IPS-NIHi7 (cell line): Measurements from ENCODE around the gene EXD3.
A peak's percentile ranks its signal among the peaks of the same experiment; 100 is the strongest.
"Not testable (repeated sequence)": the region's sequence is repeated elsewhere in the genome, so short reads cannot be mapped to it uniquely, and the experiment has no call there.

Experiments used
- DNase-seq: peaks from one replicate; pipeline ENCODE4 v3.0.0; 2012; ENCODE audit warnings: mixed read lengths; ENCODE audit errors: extremely low spot score

Gene EXD3, protein sequence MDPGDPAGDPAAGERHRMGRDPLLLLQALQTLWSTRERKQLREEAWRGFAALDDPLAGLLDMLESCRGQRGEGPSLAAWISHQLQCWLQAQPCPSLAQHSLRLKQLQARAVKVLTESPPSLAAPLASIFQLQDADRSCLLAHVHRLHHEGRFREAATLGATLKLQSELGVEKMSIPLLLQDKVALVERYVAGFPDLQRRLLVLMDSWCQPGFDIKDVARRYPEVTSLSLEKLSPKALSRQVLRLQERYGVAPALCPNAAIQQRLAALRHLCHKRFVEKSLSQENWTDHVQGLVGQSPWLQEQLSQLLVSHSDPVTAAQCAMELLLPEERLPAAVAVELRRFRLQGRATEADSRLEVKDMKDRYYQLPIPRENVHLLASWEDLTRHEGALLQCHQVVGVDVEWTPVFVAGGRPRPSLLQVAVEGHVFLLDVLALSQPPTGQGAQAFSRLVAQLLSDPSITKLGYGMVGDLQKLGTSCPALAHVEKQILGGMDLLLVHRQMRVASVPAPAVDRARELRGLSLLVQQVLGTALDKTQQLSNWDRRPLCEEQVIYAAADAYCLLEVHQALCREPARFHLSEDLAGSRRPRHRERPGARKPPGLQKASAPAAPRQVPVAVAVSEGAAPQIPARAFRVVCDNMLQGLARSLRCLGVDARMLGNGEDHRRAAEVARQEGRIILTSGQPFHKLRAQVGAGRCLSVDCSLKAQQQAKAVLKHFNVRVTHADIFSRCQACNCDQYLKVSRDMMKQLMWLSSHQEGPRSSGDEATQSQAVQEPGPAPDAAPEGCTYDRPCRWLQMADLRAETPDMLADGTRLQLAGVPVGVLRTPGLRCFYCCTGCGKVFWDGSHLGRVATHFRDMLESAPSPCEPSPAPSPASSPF

DNA sequence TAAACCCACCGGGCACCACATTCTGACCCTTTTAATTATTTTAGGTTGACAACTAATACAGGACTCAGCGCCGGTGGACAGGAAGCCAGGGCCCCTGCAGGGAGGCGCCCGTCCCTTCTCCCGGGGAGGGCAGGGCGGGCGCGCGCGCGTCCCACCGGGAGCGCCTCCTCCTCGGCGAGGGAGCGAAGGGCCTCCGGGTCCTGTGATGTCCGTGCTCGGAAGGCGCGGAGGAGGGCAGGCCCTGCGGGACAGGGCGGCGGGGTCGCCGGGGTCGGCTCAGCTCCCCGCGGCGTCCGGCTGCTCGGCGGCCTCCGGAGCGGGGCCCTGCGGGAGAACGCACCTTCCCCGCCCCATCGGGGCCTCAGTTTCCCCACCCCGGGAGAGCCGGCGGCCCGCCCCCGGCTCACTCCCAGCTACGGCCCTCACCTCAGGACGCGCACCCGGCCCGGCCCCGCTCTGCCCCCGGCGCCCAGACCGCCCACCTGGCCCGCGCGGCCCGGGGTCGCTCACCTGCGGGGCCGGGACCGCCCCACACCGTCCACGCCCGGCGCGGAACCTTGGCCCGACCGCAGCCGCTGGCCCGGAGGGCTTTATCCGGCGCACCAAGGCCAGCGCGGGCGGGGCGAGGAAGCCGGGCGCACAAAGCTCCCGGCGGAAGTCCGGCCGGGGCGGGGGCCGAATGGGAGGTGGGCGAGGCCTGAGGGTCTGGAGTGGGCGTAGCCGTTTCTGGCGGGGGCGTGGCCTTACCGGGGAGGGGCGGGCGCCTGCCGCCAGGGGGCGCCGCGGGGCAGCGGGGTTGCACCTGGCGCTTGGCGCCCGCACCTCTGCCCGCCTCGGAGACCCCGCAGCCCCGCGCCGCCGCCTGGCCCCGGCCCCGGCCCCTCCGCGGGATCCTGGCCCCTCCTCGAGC, at the start of gene EXD3, which contains the start of gene NOXA1:
Gene EXD3 (minus strand): TSS at position 559 of the 910 bp plus-strand sequence. CDS start 27,805 bp downstream, outside the sequence.
Gene NOXA1 (plus strand): TSS at position 790 of the 910 bp plus-strand sequence. CDS start 137 bp downstream, outside the sequence.
- DNase-seq, result peak; percentile 98

DNA sequence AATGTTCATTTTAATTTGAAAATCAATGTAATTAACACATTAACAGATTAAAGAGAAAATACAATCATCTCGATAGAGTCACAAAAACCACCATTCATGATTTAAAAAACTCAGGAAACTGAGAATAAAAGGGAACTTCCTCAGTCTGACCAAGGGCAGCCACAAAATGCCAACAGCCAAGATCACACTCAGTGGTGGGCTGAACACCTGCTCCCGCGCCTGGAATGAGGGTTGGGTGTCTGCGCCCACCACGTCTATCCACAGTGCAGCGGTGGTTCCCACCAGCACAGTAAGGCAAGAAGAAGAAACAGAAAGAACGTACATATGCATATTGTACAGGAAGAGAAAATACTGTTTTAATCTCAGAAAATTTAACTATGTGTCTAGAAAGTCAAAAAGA, 47.8 kb upstream of the EXD3 start:
- no peak for DNase-seq

DNA sequence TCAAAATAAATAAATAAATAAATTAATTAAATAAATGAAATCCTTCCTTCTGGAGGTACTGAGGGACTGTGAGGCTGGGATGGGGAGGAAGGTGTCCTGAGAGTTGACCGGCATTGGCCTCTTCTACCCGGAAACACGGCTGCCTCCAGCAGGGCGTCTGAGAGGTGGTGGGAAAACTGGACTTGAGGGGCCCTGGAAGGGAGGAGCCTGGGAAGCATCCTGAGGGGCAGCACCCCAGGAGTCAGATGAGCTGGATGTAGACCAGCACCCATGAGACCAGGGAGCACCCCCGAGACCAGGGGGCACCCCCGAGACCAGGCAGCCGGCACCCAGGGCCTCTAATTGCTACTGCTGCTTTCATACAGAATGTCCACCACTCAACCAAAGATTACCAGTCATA, 44.9 kb upstream of the EXD3 start:
- DNase-seq, result no peak

DNA sequence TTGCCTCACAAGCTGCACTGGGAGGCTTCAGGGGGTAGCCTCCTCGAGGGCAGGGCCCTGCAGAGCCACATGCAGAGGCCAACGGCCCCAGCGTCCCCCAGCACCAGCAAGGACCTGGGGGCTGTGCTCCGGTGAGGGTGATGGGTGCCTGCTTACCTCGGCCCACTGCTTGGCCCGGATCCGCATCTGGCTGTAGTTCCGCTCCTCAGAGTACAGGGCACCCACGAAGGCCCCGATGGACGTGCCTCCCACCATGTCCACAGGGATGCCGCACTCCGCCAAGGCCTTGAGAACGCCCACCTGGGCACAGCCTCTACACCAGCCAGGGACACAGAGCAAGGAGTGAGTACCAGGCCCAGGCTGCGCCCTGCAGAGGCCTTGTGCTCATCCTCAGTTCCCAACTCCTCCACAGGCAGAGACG, 44.2 kb upstream of the EXD3 start:
- DNase-seq, result no peak

DNA sequence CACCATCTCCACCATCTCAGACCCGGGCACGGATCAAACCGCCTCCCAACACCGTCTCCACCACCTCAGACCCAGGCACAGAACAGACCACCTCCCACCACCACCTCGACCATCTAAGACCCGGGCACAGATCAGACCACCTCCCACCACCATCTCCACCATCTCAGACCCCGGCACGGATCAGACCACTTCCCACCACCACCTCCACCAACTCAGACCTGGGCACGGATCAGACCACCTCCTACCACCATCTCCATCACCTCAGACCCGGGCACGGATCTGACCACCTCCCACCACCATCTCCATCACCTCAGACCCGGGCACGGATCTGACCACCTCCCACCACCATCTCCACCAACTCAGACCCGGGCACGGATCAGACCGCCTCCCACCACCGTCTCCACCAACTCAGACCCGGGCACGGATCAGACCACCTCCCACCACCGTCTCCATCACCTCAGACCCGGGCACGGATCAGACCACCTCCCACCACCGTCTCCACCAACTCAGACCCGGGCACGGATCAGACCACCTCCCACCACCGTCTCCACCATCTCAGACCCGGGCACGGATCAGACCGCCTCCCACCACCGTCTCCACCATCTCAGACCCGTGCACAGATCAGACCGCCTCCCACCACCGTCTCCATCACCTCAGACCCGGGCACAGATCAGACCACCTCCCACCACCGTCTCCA, 43.6 kb upstream of the EXD3 start:
- not testable (repeated sequence) for DNase-seq

DNA sequence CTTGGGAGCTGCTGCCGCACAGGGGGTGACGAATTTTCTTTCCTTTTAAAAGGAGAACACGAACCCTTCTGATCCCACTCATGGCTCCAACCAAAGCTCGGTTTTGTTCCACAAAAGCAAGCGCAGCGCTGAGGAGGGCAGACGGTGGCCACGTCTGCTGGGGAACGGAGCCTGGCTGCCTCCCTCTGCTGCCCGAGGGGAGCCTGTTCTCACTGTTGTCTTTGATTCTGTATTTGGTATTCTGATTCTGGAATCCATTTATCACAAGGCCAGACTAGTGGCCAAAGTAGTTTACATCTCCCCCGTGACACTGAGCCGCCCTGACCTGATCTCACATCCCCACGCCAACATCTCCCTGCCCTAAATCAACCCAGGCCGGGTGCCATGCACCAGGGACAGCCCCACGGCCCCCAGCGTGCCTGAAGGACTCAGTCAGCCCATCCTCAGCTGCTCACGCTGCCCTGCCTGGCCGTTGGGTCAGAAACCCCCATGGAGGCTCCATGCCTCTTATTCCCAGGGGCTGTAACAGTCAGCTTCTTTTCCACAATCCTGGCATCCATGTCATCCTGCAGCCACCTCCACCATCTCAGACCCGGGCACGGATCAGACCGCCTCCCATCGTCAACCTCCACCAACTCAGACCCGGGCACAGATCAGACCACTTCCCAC, 42.9 kb upstream of the EXD3 start:
- DNase-seq, result no peak

DNA sequence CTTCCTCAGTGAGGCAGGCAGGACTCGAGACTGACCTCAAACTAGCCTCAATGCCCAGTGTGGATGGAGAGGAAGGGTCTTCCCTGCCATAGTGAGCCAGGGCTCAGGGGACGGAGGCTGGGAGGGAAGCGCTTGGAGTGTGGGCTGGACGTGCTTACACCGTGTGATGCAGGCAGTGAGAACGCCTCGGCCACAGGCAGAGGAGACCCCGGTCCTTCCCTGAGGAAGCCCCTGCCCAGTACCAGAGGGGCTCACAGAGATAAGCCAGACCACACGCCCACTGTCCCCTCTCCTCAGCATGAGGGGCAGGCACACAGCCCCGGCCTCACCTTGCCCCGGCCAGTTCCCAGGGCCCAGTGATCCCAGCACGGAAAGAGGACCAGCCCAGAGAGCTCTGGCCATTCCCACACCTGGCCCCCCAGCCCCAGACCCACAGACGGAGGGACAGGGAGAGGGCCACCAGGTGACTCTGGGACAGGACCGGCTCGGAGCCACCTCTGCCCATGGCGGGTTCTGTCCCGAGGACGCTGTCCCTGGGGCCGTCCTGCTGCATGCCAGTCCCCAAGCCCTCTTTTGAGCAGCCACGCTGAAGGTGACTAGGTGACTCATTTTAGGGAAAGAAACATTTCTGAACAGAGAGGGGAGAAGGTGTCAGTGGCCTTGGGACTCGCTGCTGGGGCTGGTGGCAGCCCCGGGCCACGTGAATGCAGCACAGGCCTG, 42.2 kb upstream of the EXD3 start:
- no peak for DNase-seq

DNA sequence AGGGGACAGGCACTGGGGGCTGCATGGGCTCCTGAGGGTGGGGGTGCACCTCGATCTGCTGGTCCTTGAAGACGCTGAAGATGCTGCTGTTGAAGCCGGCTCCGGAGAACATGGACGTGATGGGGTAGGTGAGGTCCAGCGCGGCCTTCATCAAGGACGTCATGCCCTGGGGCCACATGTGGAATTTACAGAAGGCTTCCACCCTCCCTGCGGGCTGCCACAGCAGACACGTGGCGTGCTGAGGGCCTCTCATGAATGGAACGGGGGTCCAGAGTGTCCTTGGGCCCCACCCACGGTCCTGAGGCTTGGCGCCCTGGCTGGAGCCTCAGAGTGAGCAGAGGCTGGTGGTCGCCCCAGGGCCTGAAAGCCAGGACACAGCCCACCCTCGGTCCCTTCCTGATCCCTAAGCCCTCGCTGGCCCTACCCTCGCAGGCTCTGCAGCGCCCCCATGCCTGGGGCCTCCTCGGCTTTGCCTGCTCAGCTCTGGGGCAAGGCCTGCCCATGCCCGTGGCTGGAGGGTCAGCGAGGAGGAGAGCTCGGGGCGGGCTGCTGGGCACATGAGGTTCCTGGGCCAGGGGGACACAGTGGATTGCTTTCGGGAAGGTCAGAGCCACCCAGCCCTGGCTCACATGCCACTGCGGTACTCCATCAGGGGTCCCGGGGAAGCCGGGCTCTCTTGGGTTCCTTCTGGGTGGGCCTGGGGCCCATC, 41.5 kb upstream of the EXD3 start:
- no peak for DNase-seq

DNA sequence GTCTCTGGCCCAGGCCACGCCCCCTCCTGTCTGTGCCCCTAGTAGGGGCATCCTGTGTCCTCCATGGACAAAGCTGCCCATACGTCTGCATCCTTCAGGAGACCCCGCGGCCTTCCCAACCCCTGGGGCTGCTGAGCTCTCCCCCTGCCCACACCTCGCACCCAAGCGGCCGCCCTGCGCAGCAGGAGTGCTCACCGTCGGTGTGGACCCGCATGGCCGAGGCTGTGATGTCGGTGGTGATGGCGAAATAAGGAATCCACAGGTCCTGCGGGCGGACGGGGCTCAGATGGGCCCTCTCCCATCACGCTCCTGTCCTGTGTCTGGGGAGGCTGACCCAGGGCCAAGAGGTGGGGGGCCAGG, 40.9 kb upstream of the EXD3 start:
- no peak for DNase-seq

DNA sequence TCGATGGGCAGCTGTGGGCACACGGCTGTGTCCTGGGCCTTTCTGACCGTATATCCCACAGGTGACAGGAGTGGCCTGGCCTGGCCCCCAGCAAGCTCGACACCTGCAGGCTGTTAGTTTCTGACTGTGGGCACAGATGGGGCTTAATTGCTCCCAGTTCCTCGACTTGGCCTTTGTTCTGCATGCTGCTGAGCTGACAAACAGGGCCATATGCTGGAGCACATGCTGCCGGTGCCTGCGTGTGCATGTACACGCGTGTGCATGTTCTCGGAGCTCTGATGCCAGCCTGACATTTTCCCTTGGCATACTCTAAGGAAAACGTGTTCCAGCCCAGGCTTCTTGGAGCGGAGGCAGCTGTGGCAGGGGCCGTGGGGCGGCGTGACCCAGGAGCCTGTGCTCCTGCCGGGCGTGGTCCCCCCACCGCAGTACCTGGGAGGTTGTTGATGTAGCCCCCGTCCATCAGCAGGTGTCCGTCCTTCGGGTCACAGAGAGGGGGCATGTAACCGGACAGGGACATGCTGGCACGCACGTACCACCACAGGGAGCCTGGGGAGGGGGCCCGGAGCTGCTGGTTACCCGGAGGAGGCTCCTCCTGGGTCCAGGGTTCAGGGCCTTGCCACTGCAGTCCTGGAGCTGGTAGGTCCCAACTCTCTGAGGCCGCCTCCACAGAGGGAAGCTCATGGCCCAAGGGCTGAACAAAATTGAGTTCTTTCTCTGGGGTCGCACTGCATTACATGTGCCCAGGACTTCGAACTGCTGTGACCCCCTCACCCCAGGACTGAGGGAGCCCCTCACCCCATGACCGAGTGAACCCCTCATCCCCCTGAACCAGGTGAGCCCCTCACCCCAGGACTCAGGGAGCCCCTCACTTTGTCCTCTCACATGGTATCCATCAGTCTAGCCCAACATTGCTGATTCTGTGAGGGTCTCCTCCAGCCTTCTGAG, 40.3 kb upstream of the EXD3 start:
- DNase-seq, result no peak

DNA sequence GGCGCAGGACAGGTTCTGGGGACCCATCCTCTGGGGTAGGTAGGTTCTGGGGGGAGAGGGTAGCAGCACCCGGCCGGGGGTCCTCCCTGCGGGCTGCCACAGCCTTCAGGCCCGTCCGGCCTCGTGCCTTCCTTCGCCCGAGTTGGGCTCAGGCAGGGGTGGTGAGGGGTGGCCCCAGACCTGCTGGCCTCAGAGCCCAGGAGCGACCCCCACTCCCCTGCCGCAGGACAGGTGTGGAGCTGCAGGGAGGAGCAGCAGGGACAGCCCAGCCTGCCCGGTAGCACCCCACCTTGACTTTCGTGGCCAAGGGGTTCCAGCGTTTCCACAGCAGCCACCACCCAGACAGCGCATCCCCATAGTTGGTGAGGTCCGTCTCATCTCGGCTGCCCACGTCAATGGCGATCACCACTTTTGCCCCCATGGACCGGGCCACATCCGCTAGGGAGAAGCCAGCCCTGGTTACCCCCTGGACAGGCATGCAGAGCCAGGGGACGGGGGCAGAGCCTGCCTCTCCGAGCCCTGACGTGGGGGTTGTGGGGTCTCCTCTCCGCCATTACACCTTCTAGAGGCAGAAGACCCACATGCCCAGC, 39.5 kb upstream of the EXD3 start:
- no peak for DNase-seq

DNA sequence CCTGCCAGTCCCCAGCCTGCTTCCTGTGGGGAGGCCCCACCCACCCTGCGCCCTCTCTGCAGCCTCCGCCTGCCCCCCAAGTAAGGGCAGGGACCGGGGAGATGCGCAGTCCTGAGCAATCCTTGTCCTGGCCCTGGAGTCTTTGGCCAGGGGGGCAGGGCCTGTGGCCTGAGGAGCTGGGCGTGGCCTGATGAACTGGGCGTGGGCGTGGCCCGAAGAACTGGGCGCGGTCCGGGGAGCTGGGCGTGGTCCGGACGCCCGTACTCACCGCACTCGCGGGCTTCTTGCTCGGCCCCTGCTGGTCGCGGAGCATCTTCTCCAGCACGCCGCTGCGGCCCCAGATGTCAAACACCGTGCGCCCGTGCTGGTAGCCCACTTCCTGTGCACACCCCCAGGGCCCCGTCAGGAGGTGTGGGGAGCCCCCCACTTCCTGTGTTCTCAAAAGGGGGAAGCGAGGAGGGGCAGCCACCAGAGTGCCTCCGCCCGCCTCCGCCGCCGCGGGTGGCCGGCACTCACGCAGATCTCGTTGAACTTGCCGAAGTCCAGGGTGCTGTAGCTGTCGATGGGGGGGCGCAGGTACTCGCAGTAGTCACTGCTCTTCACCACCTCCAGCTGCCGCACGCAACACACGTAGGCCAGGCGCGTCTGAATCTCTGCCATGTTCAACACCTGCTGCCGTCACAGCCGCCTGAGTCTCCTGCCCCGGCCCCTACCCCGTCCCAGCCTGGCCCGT, 38.9 kb upstream of the EXD3 start:
- peak; percentile 96 for DNase-seq

DNA sequence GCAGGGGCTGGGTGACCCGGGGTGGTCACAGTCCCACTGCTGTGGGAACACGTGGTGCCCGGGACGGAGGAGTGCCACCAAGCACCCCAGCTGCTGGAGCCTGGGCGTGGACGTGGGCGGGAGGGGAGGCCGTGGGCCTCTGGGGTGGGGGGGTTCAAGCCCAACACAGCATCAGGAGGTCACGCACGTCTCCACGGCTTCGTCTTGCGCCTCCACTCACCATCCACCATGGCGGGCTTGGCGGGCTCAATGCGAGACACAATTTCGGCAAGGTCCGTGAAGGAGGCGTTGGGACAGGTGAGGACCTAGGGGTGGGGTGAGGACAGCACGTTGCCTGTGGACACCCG, 38.3 kb upstream of the EXD3 start:
- no peak for DNase-seq

DNA sequence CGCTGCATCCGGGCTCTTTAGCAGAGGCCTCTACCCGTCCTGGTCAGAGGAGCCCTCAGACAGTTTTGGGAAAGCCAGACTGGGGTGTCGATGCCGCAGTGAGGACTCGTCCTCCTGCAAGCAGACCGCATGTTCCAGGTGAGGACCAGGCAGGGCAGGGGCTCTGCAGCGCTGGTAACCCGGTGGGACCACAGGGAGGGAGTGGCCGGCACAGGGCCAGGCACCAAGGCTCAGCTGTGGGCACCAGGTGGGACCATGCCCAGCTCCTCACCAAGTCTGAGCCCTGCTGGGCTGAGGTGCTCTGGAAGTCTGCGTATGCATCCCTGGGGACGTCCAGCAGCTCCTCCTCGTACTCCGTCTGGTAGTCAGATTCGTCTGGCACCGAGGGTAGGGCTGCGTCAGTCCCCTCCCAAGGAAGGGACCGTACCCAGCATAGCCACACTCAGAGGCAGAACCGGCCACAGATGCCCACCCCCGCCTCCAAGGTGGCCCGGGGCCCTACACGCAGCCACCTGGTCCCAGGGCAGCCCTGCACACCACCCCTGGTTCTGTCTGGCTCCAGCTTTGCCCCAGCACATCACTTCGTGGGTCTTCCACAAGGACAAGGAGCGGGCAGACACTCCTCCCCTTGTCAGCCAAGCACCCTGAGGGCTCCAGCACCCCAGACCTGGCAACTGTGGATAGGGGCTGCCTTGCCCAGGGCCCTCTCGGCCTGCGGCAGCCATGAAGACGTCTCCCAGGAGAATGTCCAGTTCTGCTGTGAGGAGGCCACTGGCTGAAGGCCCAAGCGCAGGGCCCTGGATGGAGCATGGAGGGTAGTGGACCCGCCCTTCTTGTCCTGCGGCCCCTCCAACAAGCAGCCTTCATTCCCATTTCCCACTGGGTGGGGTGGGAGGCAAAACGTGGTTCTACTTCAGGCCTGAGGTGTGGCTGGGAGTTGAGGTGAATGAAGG, 37.7 kb upstream of the EXD3 start:
- DNase-seq, result no peak

DNA sequence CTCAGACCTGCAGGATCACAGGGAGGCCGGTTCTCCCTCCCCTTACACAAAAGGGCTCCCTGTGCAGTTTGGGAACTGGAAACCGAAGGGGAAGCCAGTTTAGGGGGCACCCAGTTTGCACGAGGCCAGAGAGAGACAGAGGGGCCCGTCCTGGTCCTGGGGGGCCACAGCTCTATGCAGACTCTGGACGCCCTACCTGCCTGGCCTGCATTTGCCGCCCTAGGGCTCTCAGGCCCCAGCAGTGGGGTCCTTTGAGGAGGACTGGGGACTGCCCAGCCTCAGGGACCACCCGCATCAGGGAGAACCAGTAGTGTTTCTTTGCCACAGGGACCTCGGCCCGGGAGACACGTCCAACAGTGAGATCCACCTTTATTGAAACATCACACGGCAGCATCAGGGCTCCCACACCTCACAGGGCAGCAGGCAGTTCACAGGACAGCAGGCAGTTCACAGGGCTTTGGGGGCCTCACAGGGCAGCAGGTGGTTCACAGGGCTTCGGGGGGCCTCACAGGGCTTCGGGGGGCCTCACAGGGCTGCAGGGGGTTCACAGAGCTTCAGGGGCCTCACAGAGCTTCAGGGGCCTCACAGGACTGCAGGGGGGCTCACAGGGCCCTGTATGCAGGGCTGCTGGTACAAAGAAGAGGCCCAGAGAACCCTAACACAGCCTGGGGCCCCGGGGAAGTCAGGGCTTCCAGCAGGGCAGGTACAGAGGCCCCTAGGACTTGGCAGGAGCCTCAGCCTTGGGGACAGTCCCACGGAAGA, 36.8 kb upstream of the EXD3 start:
- DNase-seq, result no peak
